HL-60 (cell line): ENCODE results near the gene LGALS7.

Experiments used
- GABPA ChIP-seq: IDR thresholded peaks from 2 replicates; pipeline ENCODE4 v1.6.1; 2012; ENCODE audit warnings: low read depth
- POLR2AphosphoS5 ChIP-seq: IDR thresholded peaks from 2 replicates; pipeline ENCODE4 v1.6.1; 2012; ENCODE audit warnings: low read depth
- TF ChIP-seq, protein P1 (sequence below): IDR thresholded peaks from one replicate; pipeline ENCODE4 v1.5.1; 2011; ENCODE audit warnings: low read length, control low read depth, inconsistent platforms; ENCODE audit not compliant: insufficient read depth
- TF ChIP-seq, protein P2 (sequence below): IDR thresholded peaks from 2 replicates; pipeline ENCODE4 v1.6.1; 2012; ENCODE audit warnings: low read depth; ENCODE audit not compliant: insufficient replicate concordance

DNA sequence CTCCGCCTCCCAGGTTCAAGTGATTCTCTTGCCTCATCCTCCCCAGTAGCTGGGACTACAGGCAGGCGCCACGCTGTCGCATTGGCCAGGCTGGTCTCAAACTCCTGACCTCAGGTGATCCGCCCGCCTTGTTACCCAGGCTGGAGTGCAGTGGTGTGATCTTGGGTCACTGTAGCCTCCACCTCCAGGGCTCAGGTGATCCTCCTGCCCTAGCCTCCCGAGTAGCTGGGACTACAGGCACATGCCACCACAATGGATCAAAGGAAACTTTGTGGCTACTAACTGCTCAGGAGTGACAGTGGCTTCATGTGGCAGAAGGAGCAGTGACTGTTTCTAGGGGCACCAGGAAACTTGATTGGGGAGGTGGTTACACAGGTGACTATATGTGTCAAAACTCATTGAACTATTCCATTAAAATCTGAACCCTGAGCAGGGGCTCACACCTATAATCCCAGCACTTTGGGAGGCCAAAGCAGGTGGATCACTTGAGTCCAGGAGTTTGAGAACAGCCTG, 11.9 kb upstream of the LGALS7 start:
- TF ChIP-seq, protein P1, sequence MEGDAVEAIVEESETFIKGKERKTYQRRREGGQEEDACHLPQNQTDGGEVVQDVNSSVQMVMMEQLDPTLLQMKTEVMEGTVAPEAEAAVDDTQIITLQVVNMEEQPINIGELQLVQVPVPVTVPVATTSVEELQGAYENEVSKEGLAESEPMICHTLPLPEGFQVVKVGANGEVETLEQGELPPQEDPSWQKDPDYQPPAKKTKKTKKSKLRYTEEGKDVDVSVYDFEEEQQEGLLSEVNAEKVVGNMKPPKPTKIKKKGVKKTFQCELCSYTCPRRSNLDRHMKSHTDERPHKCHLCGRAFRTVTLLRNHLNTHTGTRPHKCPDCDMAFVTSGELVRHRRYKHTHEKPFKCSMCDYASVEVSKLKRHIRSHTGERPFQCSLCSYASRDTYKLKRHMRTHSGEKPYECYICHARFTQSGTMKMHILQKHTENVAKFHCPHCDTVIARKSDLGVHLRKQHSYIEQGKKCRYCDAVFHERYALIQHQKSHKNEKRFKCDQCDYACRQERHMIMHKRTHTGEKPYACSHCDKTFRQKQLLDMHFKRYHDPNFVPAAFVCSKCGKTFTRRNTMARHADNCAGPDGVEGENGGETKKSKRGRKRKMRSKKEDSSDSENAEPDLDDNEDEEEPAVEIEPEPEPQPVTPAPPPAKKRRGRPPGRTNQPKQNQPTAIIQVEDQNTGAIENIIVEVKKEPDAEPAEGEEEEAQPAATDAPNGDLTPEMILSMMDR = no peak
- TF ChIP-seq POLR2AphosphoS5 = no peak
- TF ChIP-seq, protein P2, sequence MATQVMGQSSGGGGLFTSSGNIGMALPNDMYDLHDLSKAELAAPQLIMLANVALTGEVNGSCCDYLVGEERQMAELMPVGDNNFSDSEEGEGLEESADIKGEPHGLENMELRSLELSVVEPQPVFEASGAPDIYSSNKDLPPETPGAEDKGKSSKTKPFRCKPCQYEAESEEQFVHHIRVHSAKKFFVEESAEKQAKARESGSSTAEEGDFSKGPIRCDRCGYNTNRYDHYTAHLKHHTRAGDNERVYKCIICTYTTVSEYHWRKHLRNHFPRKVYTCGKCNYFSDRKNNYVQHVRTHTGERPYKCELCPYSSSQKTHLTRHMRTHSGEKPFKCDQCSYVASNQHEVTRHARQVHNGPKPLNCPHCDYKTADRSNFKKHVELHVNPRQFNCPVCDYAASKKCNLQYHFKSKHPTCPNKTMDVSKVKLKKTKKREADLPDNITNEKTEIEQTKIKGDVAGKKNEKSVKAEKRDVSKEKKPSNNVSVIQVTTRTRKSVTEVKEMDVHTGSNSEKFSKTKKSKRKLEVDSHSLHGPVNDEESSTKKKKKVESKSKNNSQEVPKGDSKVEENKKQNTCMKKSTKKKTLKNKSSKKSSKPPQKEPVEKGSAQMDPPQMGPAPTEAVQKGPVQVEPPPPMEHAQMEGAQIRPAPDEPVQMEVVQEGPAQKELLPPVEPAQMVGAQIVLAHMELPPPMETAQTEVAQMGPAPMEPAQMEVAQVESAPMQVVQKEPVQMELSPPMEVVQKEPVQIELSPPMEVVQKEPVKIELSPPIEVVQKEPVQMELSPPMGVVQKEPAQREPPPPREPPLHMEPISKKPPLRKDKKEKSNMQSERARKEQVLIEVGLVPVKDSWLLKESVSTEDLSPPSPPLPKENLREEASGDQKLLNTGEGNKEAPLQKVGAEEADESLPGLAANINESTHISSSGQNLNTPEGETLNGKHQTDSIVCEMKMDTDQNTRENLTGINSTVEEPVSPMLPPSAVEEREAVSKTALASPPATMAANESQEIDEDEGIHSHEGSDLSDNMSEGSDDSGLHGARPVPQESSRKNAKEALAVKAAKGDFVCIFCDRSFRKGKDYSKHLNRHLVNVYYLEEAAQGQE = no peak
- TF ChIP-seq GABPA = no peak
